ENCODE measurements around the gene MAN1C1. TPM values are rescaled to one million over a fixed set of nuclear protein-coding genes. Genes with fewer than 3 reads are reported as not detected.

The MAN1C1 gene
- total RNA-seq, 1 experiment from 2014 or later, result 1.5 TPM

- DNase-seq (ENCODE audit: low read depth, low spot score) (no peak), ATAC-seq (no peak)
- Histone ChIP-seq H3K27ac (ENCODE audit: low read length) (no peak overlapping the region), H3K9me3 (ENCODE audit: control insufficient read depth, insufficient read depth, low read depth, low read length) (no peaks in the 10 kb centered on the region), H3K27me3 (ENCODE audit: control insufficient read depth, insufficient read depth, low read length) (no peaks in the 10 kb centered on the region), H3K4me3 (ENCODE audit: low read depth in 2 of 2, low read length in 2 of 2) (no peak overlapping the region), H3K36me3 (ENCODE audit: control insufficient read depth, insufficient read depth, low read length) (no peaks in the 10 kb centered on the region), H3K4me1 (ENCODE audit: control insufficient read depth, insufficient read depth, low read length) (0 out of 2 replicates have a peak, but pooled peaks cover 3% of the 10 kb centered on the region)
- CTCF ChIA-PET, result no interaction called here
- POLR2A ChIA-PET, result no interaction called here
- no peak for TF ChIP-seq REST (IDR thresholded peaks at IDR 0.05; ENCODE audit: insufficient read depth in 1 of 2, low read depth in 2 of 2, low read length in 1 of 2)
- no peak for TF ChIP-seq TCF7L2 (IDR thresholded peaks at IDR 0.05; ENCODE audit: low read depth, low read length)
- TF ChIP-seq CTCF (IDR thresholded peaks at IDR 0.05), result no peak
- no peak for TF ChIP-seq SIN3A (IDR thresholded peaks at IDR 0.05; ENCODE audit: borderline replicate concordance, insufficient read depth, low read depth, low read length)
- no peak for TF ChIP-seq POLR2AphosphoS5 (IDR thresholded peaks at IDR 0.05; ENCODE audit: low read depth, low read length)
- intact Hi-C loops (cut with micrococcal nuclease; ENCODE audit: unreplicated experiment) (no loop called here), in situ Hi-C loops (cut with HindIII; ENCODE audit: low pct_unique_long_range_greater_than_20kb, low sequenced_read_pairs) (no loop called here)
- no TSS peak for BruUV-seq (replicated peaks)
Observed at GRCh38 chr1:25805863-25806225, 189.3 kb downstream of the MAN1C1 start.

GRCh38 chr1:25806418-25806817 lies 189.8 kb downstream of the MAN1C1 start:
- Histone ChIP-seq H3K36me3 (ENCODE audit: control insufficient read depth, insufficient read depth, low read length) (no peaks in the 10 kb centered on the region), H3K27ac (ENCODE audit: low read length) (no peak overlapping the region), H3K27me3 (ENCODE audit: control insufficient read depth, insufficient read depth, low read length) (no peaks in the 10 kb centered on the region), H3K4me1 (ENCODE audit: control insufficient read depth, insufficient read depth, low read length) (no peaks in the 10 kb centered on the region), H3K9me3 (ENCODE audit: control insufficient read depth, insufficient read depth, low read depth, low read length) (no peaks in the 10 kb centered on the region), H3K4me3 (ENCODE audit: low read depth in 2 of 2, low read length in 2 of 2) (no peak overlapping the region)
- DNase-seq (ENCODE audit: low read depth, low spot score) (no peak), ATAC-seq (no peak)
- intact Hi-C loops (cut with micrococcal nuclease; ENCODE audit: unreplicated experiment) (no loop called here), in situ Hi-C loops (cut with HindIII; ENCODE audit: low pct_unique_long_range_greater_than_20kb, low sequenced_read_pairs) (no loop called here)
- CTCF ChIA-PET, result no interaction called here
- TF ChIP-seq SIN3A (IDR thresholded peaks at IDR 0.05; ENCODE audit: borderline replicate concordance, insufficient read depth, low read depth, low read length), result no peak
- TF ChIP-seq POLR2AphosphoS5 (IDR thresholded peaks at IDR 0.05; ENCODE audit: low read depth, low read length), result no peak
- TF ChIP-seq TCF7L2 (IDR thresholded peaks at IDR 0.05; ENCODE audit: low read depth, low read length), result no peak
- no peak for TF ChIP-seq REST (IDR thresholded peaks at IDR 0.05; ENCODE audit: insufficient read depth in 1 of 2, low read depth in 2 of 2, low read length in 1 of 2)
- TF ChIP-seq CTCF (IDR thresholded peaks at IDR 0.05), result no peak
- no TSS peak for BruUV-seq (replicated peaks)
- POLR2A ChIA-PET, result no interaction called here
